ENCODE results near the gene C1QL1. TPM values are rescaled to one million over a fixed set of nuclear protein-coding genes. Genes with fewer than 3 reads are reported as not detected.

Gene C1QL1
- total RNA-seq, 1 donor from 2014 or later = not detected

- no peak overlapping the region for H3K4me3 ChIP-seq
- peaks cover 17% of the 10 kb centered on the region for H4K20me1 ChIP-seq (ENCODE audit: low read depth)
- Mint-ChIP-seq H3K4me3 (no peak overlapping the region), H3K9me3 (no peaks in the 10 kb centered on the region), H3K27me3 (ENCODE audit: insufficient read depth, low read depth) (no peaks in the 10 kb centered on the region), H3K4me1 (no peaks in the 10 kb centered on the region), H3K27ac (no peak overlapping the region), H3K36me3 (peaks cover 39% of the 10 kb centered on the region)
- peaks cover 3% of the 10 kb centered on the region for H3F3A ChIP-seq (ENCODE audit: low read depth)
- no peak overlapping the region for H2AFZ ChIP-seq (replicated peaks)
- no peaks in the 10 kb centered on the region for H3K9me3 ChIP-seq (ENCODE audit: low read depth)
- TF ChIP-seq EZH2 (IDR thresholded peaks at IDR 0.05) (no peak), CTCF (IDR thresholded peaks at IDR 0.05) (no peak), EZH2phosphoT487 (IDR thresholded peaks at IDR 0.05) (no peak)
- no peaks in the 10 kb centered on the region for H3K27me3 ChIP-seq
- peaks cover 26% of the 10 kb centered on the region for H3K79me2 ChIP-seq (ENCODE audit: low read depth)
- no peak overlapping the region for H3K27ac ChIP-seq
- no peak overlapping the region for H3K9ac ChIP-seq
- H3K36me3 ChIP-seq = peaks cover 7% of the 10 kb centered on the region
- H3K4me1 ChIP-seq = no peaks in the 10 kb centered on the region
- no peak for DNase-seq (ENCODE audit: low spot score)
- no peak overlapping the region for H3K4me2 ChIP-seq
Measured at GRCh38 chr17:44933824-44934744, 34.0 kb downstream of the C1QL1 start.

- Histone ChIP-seq H3K9me3 (ENCODE audit: low read depth) (no peaks in the 10 kb centered on the region), H3K4me2 (no peak overlapping the region), H3K36me3 (no peaks in the 10 kb centered on the region), H3K4me1 (no peaks in the 10 kb centered on the region), H3K79me2 (ENCODE audit: low read depth) (peaks cover 12% of the 10 kb centered on the region), H4K20me1 (ENCODE audit: low read depth) (peaks cover 17% of the 10 kb centered on the region), H3K27me3 (no peaks in the 10 kb centered on the region), H3K27ac (no peak overlapping the region), H3K9ac (no peak overlapping the region), H3F3A (ENCODE audit: low read depth) (peaks cover 5% of the 10 kb centered on the region), H2AFZ (replicated peaks) (no peak overlapping the region), H3K4me3 (no peak overlapping the region)
- no peak for DNase-seq (ENCODE audit: low spot score)
- Mint-ChIP-seq H3K27ac (no peak overlapping the region), H3K4me3 (no peak overlapping the region), H3K36me3 (peaks cover 35% of the 10 kb centered on the region), H3K27me3 (ENCODE audit: insufficient read depth, low read depth) (no peaks in the 10 kb centered on the region), H3K9me3 (no peaks in the 10 kb centered on the region), H3K4me1 (no peaks in the 10 kb centered on the region)
- TF ChIP-seq EZH2 (IDR thresholded peaks at IDR 0.05) (no peak), EZH2phosphoT487 (IDR thresholded peaks at IDR 0.05) (no peak), CTCF (IDR thresholded peaks at IDR 0.05) (no peak)
Measured at GRCh38 chr17:44932787-44933097, 35.4 kb downstream of the C1QL1 start.

- Histone ChIP-seq H3K9ac (no peak overlapping the region), H3K27me3 (no peaks in the 10 kb centered on the region), H3F3A (ENCODE audit: low read depth) (peaks cover 6% of the 10 kb centered on the region), H3K4me3 (no peak overlapping the region), H3K9me3 (ENCODE audit: low read depth) (no peaks in the 10 kb centered on the region), H3K4me2 (no peak overlapping the region), H3K79me2 (ENCODE audit: low read depth) (peaks cover 7% of the 10 kb centered on the region), H2AFZ (replicated peaks) (no peak overlapping the region), H3K4me1 (no peaks in the 10 kb centered on the region), H3K36me3 (no peaks in the 10 kb centered on the region), H4K20me1 (ENCODE audit: low read depth) (peaks cover 17% of the 10 kb centered on the region), H3K27ac (no peak overlapping the region)
- H3K27ac Mint-ChIP-seq = no peak overlapping the region
- no peaks in the 10 kb centered on the region for H3K4me1 Mint-ChIP-seq
- no peak for DNase-seq (ENCODE audit: low spot score)
- H3K36me3 Mint-ChIP-seq = peaks cover 33% of the 10 kb centered on the region
- no peak overlapping the region for H3K4me3 Mint-ChIP-seq
- no peaks in the 10 kb centered on the region for H3K27me3 Mint-ChIP-seq (ENCODE audit: insufficient read depth, low read depth)
- no peak for TF ChIP-seq CTCF (IDR thresholded peaks at IDR 0.05)
- TF ChIP-seq EZH2phosphoT487 (IDR thresholded peaks at IDR 0.05) = no peak
- no peak for TF ChIP-seq EZH2 (IDR thresholded peaks at IDR 0.05)
- H3K9me3 Mint-ChIP-seq = no peaks in the 10 kb centered on the region
Measured at GRCh38 chr17:44932096-44932786, 35.9 kb downstream of the C1QL1 start.

Measured in neural progenitor cell (in vitro differentiated cells).